ENCODE results near the gene CCDC33.

Gene CCDC33

DNA sequence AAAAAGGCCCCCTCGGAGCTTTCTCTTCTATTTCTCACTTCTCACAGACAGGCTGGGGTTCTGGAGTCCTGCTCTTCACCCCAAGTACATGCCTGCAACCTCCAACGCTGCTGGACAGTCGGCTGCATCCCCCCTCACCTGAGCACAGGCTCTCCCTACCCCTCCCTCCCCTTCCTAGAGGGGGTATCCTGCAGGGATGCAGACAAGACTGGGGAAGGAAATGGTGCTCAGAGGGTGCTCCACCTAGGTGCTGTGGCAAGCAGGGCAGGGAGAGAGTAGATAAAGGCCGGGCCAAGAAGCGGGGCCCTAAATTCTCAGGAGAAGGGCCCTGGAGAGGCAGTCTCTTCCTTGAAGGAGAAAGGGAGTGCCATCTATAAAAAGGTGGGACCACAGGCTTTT lies 26.6 kb upstream of the CCDC33 start:
- DNase-seq: no peak

DNA sequence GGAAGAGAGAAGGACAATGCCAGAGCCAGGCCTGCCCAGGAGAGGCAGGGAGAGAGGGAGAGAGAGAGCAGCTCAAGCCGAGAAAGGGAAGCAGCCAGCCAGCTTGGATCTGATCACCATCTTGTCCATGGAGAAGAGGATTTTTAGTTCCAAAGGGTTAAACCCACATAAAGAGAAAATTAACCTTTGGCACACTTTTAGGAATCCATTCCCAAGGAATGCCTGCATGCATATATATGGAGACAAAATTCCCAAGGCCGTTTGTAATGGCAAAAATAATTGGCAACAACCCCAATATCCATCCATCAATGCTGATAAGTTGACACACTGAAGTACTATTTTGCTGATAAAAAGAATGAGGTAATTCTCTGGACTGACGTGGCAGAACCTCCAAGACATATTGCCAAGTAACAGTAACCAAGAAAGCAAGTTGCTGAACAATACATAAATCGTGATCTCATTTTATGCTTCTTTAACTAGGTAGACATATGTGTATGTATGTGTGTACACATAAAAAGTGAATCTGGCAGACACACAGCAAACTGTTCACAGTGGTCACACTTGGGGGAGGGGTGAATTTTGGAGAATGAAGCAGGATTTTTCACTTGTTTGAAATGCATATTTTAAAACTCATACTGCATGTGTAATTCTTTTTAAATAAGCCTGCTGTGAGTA lies 26.0 kb upstream of the CCDC33 start:
- no peak for DNase-seq

DNA sequence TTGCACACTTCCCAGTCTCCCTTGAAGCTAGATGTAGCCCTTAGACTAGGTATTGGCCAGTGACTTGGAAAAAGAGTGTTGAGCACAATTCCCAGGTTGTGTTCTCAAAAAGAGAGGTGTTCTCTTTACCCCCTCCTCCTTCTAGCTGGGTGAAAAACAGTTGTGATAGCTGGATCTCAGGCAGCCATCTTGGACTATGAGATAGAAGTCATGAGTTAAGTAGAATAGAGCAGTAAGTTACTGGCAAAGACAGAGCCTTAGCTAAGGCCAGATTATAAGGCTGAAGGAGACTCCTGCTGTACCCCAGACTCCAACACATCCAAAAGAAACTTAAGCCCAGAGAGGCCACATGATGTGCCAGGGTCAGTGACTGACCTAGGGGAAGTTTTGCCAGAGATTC lies 25.4 kb upstream of the CCDC33 start:
- DNase-seq: no peak

DNA sequence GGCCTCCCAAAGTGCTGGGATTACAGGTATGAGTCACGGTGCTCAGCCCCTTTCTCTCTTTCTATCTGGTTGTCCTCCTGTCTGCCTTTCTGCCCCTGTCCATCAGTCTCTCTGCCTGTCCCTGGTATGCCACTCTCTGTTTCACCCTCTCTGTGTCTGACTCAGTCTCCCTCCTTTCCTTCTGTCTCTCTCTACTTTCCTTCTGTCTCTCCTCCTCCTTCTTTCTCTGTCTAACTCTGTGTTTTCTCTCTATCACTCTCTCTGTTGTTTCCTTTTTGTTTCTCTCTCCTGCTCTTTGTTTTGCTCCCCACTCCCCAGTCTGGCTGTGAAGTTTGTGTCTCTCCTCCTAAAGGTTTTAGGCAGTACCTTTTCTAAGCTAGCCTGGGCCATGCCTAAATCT lies 24.5 kb upstream of the CCDC33 start:
- no peak for DNase-seq

DNA sequence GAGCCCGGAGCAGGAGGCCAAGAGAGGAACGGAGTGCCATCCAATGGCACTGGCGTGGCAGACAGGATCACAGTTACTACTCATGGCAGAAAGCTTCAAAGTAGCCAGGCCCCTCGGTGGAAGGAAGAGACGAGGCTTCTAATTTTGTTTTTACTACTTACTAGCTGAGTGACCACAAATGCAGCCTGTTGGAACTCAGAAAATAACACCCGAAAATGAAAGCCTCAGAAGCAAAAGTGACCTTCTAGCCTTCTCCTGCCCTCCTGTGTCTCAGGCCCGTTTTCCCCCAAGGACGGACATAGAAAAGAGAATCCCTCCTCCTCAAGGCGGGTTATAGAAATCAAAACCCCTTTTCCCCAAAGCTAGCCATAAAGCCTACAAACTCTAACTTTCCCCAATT lies 23.6 kb upstream of the CCDC33 start:
- no peak for DNase-seq

DNA sequence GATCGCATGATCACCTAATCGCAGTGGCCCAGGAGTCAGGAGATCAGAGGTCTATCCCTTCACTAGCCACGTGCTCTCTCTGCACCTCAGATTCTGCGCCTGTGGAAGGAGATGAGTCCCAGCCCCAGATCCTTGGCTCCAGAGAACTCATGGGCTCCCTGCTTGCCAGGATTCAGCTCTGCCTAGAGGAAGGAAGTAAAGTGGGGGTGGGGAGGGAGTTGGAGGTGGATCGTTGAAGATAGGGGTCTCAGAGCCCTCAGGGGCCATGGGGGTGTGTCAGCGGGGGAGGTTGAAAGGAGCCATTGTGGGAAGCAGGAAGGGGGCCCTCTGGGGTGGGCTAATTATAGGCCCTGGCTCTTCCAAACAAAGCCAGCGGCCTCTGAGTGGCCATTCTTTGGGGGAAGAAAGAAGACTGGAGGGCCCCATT lies 22.3 kb upstream of the CCDC33 start:
- peak; percentile 84 for DNase-seq

DNA sequence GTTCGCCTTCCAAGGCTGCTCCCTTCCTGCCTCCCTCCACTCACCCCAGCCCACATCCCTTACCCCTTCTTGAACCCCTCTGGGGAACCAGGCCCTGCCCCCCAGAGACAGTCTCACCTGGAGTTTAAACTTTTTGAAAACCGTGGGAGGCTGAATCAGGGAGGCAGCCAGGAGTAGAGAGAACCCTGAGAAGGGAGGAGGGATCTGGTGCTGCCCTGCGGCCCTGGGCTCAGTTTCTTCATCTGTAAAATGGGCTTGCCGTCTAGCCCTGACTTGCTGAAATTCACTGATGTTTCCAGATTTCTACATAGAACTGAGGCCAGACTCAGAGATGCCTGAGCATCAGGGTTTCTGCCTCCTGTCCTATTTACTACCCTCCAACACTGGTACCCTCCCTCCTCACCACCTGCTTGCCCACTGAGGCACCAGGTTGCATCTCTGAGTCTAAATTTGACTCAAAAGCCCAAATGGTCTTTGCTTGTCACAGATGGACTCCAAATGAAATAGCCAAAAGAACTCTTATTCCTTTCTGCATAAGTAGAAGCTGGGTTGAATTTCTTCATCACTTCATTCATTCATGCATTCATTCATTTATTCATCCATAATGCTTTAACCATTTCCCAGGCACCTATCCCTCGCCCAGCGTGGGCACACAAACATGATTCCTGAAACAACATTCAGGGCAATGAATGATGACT lies 21.7 kb upstream of the CCDC33 start:
- DNase-seq: no peak

DNA sequence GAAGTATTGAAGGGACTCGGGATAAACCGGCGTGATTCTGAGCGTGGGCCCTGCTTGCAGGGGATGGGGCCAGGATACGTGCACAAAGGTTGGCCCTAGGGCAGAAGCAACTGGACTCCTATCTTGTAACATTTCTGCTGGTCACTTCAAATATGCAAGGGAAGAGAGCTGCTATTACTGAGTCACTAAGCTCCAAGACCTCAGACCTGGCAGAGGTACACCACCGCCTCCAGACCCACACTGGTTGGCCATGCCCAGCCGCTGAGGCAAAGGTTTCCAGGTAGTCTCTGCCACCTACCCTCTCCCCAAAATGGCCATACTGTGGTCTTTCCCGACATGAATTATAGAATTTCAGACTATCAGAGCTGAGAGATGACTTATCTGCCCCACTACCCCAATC lies 20.2 kb upstream of the CCDC33 start:
- DNase-seq: no peak

GRCh38 chr15:74216949-74217348 lies 19.2 kb upstream of the CCDC33 start:
- no peak for DNase-seq

DNA sequence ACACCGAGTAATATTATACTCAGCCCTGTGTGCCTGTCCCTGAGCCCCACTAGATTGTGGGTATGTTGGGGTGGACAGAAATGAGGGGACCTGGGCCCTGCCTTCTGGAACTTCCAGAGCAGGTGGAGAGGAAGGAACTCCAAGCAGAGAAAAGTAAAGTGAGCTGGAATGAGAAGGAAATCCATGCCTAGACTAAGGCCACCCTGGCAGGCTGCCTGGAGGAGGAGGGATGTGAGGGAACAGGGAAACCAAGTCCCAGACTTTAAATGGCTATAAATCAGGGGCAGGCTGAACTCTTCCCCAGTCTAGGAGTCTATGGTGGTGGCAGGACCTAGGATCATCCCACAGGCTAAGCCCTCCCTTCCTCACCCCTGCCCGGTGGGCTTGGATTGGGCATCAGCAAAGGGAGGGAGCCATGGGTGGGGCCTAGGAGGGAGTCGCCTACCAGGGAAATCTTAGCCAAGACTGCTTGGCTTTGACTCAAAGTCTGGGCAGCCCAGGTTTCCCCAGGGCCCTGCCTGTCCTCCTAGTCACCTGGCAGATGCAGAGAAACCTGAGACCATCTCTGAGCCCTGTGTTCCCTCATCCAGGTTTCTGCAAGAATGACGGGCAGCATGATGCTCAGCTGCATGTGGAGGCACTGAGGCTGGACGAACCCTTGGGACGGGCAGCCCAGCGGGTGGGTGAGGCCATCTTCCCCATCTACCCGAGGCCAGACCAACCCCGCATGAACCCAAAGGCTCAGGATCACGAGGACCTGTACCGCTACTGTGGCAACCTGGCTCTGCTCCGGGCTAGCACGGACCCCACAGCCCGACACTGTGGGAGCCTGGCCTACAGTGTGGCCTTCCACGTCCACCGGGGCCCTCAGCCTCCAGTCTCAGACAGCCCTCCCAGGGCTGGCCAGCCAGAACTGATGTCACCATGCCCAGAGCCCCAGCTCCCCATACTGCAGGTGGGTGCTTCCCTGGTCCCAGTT lies 17.9 kb upstream of the CCDC33 start:
- DNase-seq: no peak

DNA sequence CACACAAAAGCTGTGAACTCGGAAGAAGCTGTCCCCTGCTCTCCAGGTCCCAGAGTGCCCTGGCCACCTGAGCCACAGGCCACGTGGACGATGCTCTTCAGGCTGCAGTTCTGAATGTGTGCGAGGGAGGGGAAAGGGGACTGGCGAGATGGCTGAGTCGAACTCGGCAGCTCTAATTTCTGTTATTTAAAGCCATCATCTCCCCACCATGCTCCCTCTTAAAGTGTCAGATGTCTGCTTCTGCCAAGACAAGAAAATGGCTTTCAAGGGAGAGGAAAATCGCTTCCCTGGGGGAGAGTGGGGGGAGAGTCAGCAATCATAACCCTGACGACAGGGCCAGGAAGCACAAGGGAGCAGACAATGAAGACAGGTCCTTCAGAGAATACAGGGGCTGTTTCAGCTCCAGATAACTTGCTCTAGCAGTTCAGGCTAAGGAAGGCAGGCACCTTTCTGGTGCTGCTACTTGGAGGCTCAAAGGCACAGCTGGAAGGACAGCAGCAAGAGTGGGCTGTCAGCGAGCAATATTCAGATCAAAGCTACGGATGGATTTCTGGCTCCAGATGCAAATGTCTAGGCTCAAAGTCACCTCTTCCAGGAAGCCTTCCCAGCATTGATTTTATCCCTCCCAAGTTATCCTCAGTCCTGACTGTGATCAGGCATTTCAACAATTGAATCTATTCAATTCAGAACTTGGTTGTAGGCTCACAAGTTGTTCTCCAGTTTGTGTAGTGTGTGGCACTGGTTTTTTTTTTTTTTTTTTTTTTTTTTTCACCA lies 15.5 kb upstream of the CCDC33 start:
- peak; percentile 88 for DNase-seq

- no peak for DNase-seq
Measured at GRCh38 chr15:74221399-74222239, 14.5 kb upstream of the CCDC33 start.

DNA sequence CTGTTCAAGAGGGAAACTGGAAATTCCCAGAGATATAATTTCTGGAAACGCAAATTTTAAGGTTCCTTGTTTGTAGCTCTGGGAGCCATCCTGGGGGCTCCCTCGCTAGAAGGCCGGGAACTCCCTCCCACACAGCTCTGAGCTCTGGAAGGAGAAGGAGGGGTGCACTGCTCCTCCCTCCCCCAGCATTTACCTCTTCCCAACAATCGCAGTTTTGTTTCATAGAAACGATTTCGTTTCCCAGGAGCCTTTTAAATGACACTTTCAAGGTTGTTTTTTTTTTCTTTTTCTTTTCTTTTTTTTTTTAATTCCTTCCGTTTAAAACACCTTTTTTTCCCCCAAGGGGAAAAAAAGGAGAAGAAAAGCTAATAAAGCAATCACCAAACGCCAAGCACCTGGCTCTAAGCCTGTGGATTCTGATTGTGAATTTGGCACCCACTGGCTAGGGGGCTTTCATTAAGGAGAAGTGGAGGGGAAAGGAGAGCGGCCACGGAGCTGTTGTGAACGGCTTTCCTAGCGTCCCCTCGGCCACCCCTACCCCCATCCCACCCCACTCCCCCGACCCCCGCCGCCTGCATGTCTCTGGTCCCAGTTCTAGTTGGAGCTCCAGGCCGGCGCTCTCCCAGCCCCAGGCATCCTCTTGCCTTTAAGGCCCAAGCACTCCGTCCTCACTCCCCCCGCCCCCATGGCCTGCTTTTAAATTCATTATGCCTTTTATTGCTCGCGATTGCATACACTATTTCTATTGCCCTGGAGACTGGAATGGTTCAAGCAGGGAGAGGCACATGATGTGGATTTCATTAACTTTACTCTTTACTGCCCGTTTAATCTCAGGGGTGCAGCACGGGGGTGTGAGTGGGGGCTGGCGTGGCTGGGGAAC lies 13.6 kb upstream of the CCDC33 start:
- no peak for DNase-seq

GRCh38 chr15:74225928-74226327 lies 10.2 kb upstream of the CCDC33 start:
- DNase-seq: no peak

- DNase-seq: no peak
Measured at GRCh38 chr15:74226761-74227540, 9.2 kb upstream of the CCDC33 start.

GRCh38 chr15:74227968-74228722 lies 8.0 kb upstream of the CCDC33 start:
- DNase-seq: peak; percentile 72

- no peak for DNase-seq
Measured at GRCh38 chr15:74228723-74229081, 7.4 kb upstream of the CCDC33 start.

GRCh38 chr15:74229686-74230085 lies 6.4 kb upstream of the CCDC33 start:
- no peak for DNase-seq

- no peak for DNase-seq
Measured at GRCh38 chr15:74231475-74231874, 4.7 kb upstream of the CCDC33 start.
